ENCODE data around the gene LYZL4.

LYZL4 gene, protein sequence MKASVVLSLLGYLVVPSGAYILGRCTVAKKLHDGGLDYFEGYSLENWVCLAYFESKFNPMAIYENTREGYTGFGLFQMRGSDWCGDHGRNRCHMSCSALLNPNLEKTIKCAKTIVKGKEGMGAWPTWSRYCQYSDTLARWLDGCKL

GRCh38 chr3:42410370-42411131 is at the start of gene LYZL4:
LYZL4 (minus strand) TSS chr3:42410610; CDS start chr3:42407251, 3,359 bp downstream.
- Histone ChIP-seq H3K27me3 (ENCODE audit: control insufficient read depth, insufficient read depth, low read length) (no peaks in the 10 kb centered on the region), H3K4me3 (ENCODE audit: low read length) (no peak within 1 kb of the TSS), H3K36me3 (ENCODE audit: control insufficient read depth, low read depth, low read length) (no peaks in the 10 kb centered on the region), H3K9ac (ENCODE audit: low read length) (no peak within 1 kb of the TSS), H3K4me1 (ENCODE audit: control insufficient read depth, low read depth, low read length) (peaks cover 5% of the 10 kb centered on the region), H3K27ac (ENCODE audit: low read length) (no peak within 1 kb of the TSS), H3K9me3 (ENCODE audit: control insufficient read depth, low read depth, low read length) (no peaks in the 10 kb centered on the region)

DNA sequence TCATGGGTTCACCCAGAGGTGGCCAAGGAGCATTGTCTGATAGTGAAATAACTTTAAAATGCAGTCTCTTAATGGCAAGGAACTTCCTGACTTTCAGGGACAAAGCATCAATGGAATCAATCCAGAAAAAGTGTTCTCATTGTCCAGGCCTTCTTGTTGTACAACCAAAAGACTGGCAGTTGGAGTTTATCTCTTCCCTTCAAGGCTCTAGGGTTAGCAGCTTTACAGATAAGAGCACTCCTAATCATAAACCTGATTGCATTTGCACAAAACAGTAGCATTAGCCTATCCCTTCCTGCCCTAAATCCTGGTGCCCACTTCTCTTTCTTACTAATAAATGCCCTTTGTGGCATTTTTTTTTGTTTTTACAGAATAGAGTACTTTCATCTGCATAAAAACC is 48.7 kb upstream of the LYZL4 start:
- Histone ChIP-seq H3K27ac (ENCODE audit: low read length) (no peak overlapping the region), H3K36me3 (ENCODE audit: control insufficient read depth, low read depth, low read length) (no peaks in the 10 kb centered on the region), H3K9me3 (ENCODE audit: control insufficient read depth, low read depth, low read length) (no peaks in the 10 kb centered on the region), H3K4me1 (ENCODE audit: control insufficient read depth, low read depth, low read length) (no peaks in the 10 kb centered on the region), H3K4me3 (ENCODE audit: low read length) (no peak overlapping the region), H3K27me3 (ENCODE audit: control insufficient read depth, insufficient read depth, low read length) (no peaks in the 10 kb centered on the region), H3K9ac (ENCODE audit: low read length) (no peak overlapping the region)

DNA sequence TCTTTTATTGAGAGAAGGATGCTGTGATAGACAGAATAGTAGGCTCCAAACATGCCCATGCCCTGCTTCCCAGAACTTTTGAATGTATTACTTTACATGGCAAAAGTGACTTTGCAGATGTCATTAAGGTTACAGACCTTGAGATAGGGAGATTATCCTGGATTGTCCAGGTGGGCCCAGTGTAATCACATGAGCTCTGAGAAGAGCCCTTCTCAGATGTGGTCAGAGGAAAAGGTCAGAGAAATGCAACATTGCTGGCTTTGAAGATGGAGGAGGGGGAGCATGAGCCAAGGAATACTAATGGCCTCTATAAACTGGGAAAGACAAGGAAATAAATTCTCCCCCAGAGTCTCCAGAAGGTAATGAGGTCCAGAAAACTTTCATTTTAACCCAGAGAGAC is 45.8 kb upstream of the LYZL4 start:
- no peak overlapping the region for H3K27ac ChIP-seq (ENCODE audit: low read length)
- H3K9ac ChIP-seq (ENCODE audit: low read length): no peak overlapping the region
- H3K4me3 ChIP-seq (ENCODE audit: low read length): no peak overlapping the region
- no peaks in the 10 kb centered on the region for H3K36me3 ChIP-seq (ENCODE audit: control insufficient read depth, low read depth, low read length)
- no peaks in the 10 kb centered on the region for H3K27me3 ChIP-seq (ENCODE audit: control insufficient read depth, insufficient read depth, low read length)
- H3K9me3 ChIP-seq (ENCODE audit: control insufficient read depth, low read depth, low read length): no peaks in the 10 kb centered on the region
- no peaks in the 10 kb centered on the region for H3K4me1 ChIP-seq (ENCODE audit: control insufficient read depth, low read depth, low read length)

GRCh38 chr3:42451546-42452230 is 41.3 kb upstream of the LYZL4 start:
- H3K4me1 ChIP-seq (ENCODE audit: control insufficient read depth, low read depth, low read length): peaks cover 15% of the 10 kb centered on the region
- H3K9ac ChIP-seq (ENCODE audit: low read length): no peak overlapping the region
- no peaks in the 10 kb centered on the region for H3K27me3 ChIP-seq (ENCODE audit: control insufficient read depth, insufficient read depth, low read length)
- H3K9me3 ChIP-seq (ENCODE audit: control insufficient read depth, low read depth, low read length): no peaks in the 10 kb centered on the region
- H3K27ac ChIP-seq (ENCODE audit: low read length): no peak overlapping the region
- H3K4me3 ChIP-seq (ENCODE audit: low read length): no peak overlapping the region
- H3K36me3 ChIP-seq (ENCODE audit: control insufficient read depth, low read depth, low read length): no peaks in the 10 kb centered on the region

DNA sequence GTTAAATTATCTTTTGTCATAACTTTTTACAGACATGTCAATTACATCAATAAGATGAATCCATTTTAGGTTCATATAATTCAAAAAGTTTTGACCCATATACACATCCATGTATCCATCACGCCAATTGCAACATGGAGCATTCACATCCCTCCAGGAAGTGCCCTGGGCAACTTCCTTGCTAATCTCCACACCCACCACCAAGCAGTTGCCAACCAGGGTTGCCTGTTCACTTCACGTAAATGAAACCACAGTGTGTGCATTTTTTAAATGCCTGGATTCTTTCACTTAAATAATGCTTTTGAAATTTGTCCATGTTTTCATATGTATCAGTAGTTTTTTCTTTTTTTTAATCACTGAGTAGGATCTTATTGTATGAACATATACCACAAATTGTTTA is 40.7 kb upstream of the LYZL4 start:
- H3K9me3 ChIP-seq (ENCODE audit: control insufficient read depth, low read depth, low read length): no peaks in the 10 kb centered on the region
- H3K4me1 ChIP-seq (ENCODE audit: control insufficient read depth, low read depth, low read length): peaks cover 21% of the 10 kb centered on the region
- no peak overlapping the region for H3K4me3 ChIP-seq (ENCODE audit: low read length)
- H3K36me3 ChIP-seq (ENCODE audit: control insufficient read depth, low read depth, low read length): no peaks in the 10 kb centered on the region
- H3K27me3 ChIP-seq (ENCODE audit: control insufficient read depth, insufficient read depth, low read length): no peaks in the 10 kb centered on the region
- no peak overlapping the region for H3K27ac ChIP-seq (ENCODE audit: low read length)
- H3K9ac ChIP-seq (ENCODE audit: low read length): no peak overlapping the region

DNA sequence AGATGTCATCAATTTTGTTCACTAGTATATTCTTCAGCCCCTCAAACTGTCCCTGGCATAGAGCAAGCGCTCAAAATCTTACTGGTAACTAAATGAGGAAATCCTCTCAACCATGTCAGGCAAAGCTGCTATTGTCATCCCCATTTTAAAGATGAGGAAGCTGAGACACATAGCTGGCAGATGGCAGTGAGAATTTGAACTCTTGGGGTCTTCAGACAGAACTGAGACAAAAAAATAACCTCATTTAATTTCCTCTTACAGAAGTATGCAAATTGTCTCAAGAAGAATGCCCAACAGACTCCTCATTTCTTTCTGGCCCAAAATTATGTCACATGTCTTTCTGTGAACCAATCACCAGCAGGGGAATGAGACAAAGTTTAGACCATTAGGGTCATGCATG is 40.2 kb upstream of the LYZL4 start:
- Histone ChIP-seq H3K9me3 (ENCODE audit: control insufficient read depth, low read depth, low read length) (no peaks in the 10 kb centered on the region), H3K27me3 (ENCODE audit: control insufficient read depth, insufficient read depth, low read length) (no peaks in the 10 kb centered on the region), H3K9ac (ENCODE audit: low read length) (no peak overlapping the region), H3K27ac (ENCODE audit: low read length) (no peak overlapping the region), H3K4me3 (ENCODE audit: low read length) (no peak overlapping the region), H3K36me3 (ENCODE audit: control insufficient read depth, low read depth, low read length) (no peaks in the 10 kb centered on the region), H3K4me1 (ENCODE audit: control insufficient read depth, low read depth, low read length) (peaks cover 23% of the 10 kb centered on the region)

DNA sequence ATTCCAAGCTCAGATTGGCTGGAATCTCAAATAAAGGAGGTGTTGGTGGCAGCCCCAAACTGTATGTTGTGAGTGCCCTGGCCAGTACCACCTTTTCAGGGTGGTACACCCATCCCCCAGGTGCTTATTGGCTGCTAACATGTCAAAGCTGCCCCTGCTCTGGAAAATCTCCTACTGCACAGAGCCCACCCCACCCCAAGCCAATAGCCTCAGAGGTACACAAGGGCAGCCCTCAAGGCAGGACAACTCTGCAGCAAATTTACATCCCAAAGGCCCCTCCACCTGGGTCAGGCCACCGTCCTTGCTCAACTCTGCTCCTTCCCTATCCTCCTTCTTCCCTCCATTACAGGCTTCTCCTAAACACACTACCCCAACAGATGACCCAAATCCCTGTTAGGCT is 37.1 kb upstream of the LYZL4 start:
- Histone ChIP-seq H3K9me3 (ENCODE audit: control insufficient read depth, low read depth, low read length) (no peaks in the 10 kb centered on the region), H3K4me3 (ENCODE audit: low read length) (no peak overlapping the region), H3K27me3 (ENCODE audit: control insufficient read depth, insufficient read depth, low read length) (no peaks in the 10 kb centered on the region), H3K27ac (ENCODE audit: low read length) (no peak overlapping the region), H3K36me3 (ENCODE audit: control insufficient read depth, low read depth, low read length) (no peaks in the 10 kb centered on the region), H3K4me1 (ENCODE audit: control insufficient read depth, low read depth, low read length) (peaks cover 23% of the 10 kb centered on the region), H3K9ac (ENCODE audit: low read length) (no peak overlapping the region)

DNA sequence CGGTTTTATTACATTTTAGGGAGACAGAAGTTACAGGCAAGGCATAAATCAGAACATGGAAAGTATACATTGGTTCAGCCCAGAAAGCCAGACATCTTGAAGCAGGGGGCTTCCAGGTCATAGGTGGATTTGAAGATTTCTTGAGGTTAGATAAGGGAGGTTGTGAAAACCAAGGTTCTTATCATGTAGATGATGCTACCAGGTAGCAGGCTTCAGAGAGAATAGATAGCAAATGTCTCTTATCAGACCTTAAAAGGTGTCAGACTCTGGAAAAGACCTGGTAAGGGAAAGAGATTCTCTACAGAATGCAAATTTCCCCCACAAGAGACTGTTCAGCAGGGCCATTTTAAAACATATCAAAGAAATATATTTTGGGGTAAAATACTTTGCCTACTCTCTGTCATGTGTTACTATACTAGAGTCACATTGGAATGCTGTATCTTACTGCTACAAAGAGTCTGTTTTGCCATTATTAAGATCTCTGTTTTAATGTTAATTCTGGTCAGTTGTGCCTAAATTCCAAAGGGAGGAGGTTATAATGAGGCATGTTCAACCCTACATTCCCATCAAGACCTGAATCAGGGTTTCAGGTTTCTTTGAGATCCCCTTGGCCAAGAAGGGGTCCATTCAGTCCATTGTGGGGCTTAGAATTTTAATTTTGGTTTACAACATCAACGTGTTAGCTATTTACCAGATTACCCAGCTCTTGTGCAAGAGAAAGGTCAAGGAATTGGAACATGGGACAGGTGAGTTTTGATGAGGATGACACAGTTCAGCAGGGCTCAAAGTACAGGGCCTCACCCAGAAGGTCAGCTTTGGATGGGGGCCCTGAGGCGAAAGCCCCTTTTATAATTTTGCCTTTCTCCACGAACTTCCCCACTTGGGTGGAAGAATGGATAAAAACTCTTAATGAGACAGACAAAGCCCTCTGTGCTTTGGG is 36.0 kb upstream of the LYZL4 start:
- Histone ChIP-seq H3K4me3 (ENCODE audit: low read length) (no peak overlapping the region), H3K9ac (ENCODE audit: low read length) (no peak overlapping the region), H3K27ac (ENCODE audit: low read length) (no peak overlapping the region), H3K36me3 (ENCODE audit: control insufficient read depth, low read depth, low read length) (no peaks in the 10 kb centered on the region), H3K9me3 (ENCODE audit: control insufficient read depth, low read depth, low read length) (no peaks in the 10 kb centered on the region), H3K27me3 (ENCODE audit: control insufficient read depth, insufficient read depth, low read length) (no peaks in the 10 kb centered on the region), H3K4me1 (ENCODE audit: control insufficient read depth, low read depth, low read length) (peaks cover 23% of the 10 kb centered on the region)

DNA sequence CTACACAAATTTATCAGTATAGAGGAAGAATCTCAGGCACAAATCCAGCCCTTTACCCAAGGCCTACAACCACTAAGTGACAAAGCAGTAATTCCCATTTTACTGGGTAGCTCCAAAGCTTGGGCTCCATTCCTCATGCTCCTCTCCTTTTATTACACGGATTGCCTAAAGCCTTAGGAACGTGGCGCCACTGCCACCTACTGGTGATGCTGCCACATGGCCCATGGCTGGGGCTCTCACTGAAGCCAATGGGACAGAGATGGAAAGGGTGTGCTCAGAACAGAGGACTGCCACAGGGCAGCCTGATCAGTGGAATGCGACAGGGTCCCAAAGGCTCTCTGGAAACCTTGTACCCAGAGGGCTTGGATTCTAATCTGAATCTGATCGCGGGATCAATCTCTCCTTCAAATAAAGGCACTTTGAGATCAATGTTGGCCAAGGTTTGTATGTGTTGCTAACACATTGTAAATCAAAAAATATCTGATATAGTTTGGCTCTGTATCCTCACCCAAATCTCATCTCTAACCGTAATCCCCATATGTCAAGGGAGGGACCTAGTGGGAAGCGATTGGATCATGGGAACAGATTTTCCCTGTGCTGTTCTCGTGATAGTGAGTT is 33.5 kb upstream of the LYZL4 start:
- Histone ChIP-seq H3K27me3 (ENCODE audit: control insufficient read depth, insufficient read depth, low read length) (no peaks in the 10 kb centered on the region), H3K9ac (ENCODE audit: low read length) (no peak overlapping the region)

DNA sequence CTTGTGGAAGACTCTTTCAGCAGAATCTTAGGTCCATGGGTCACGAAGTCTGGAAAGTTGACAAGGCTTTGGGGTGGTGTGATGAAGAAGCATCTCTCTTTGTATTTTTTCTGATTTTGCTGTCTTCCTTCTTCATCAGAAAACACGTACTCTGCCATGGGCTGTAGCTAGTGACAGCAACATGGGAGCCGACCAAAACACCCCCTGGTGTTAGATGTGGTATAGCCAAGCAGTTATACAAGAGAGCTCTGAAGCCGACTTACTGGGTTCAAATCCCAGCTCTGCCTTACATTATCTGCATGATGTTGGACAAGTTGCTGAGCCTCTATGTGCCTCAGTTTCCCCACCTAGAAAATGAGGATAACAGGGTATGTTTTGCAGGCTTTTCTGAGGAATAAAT is 32.9 kb upstream of the LYZL4 start:
- Histone ChIP-seq H3K36me3 (ENCODE audit: control insufficient read depth, low read depth, low read length) (no peaks in the 10 kb centered on the region), H3K9ac (ENCODE audit: low read length) (no peak overlapping the region), H3K27me3 (ENCODE audit: control insufficient read depth, insufficient read depth, low read length) (no peaks in the 10 kb centered on the region), H3K4me3 (ENCODE audit: low read length) (no peak overlapping the region), H3K4me1 (ENCODE audit: control insufficient read depth, low read depth, low read length) (peaks cover 41% of the 10 kb centered on the region), H3K27ac (ENCODE audit: low read length) (no peak overlapping the region), H3K9me3 (ENCODE audit: control insufficient read depth, low read depth, low read length) (no peaks in the 10 kb centered on the region)

More for the DNA sequence above, 33.5 kb upstream of the LYZL4 start:
- H3K9me3 ChIP-seq (ENCODE audit: control insufficient read depth, low read depth, low read length): no peaks in the 10 kb centered on the region
- H3K27ac ChIP-seq (ENCODE audit: low read length): no peak overlapping the region
- no peaks in the 10 kb centered on the region for H3K36me3 ChIP-seq (ENCODE audit: control insufficient read depth, low read depth, low read length)
- no peak overlapping the region for H3K4me3 ChIP-seq (ENCODE audit: low read length)
- peaks cover 45% of the 10 kb centered on the region for H3K4me1 ChIP-seq (ENCODE audit: control insufficient read depth, low read depth, low read length)

DNA sequence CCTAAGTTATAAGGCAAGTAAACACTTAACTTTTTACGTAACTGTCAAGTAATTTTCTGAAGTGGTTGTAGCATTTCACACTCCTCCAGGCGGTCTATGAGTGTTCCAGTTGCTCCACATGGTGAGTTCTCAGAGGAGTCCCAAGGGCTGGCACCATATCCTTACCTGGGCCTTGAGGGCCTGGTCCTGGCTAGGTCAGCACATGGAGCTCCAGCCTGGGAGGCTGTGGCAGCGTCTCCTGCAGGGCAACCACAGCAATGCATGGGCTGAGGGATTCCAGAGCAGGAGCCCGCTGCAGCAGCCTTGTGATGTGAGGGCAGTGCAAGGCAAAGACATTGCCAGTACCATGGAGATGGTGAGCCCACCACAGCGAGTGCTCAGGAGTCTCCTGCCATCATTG is 32.2 kb upstream of the LYZL4 start:
- Histone ChIP-seq H3K9ac (ENCODE audit: low read length) (no peak overlapping the region), H3K9me3 (ENCODE audit: control insufficient read depth, low read depth, low read length) (no peaks in the 10 kb centered on the region), H3K4me3 (ENCODE audit: low read length) (no peak overlapping the region), H3K27ac (ENCODE audit: low read length) (no peak overlapping the region), H3K4me1 (ENCODE audit: control insufficient read depth, low read depth, low read length) (peaks cover 38% of the 10 kb centered on the region), H3K27me3 (ENCODE audit: control insufficient read depth, insufficient read depth, low read length) (no peaks in the 10 kb centered on the region), H3K36me3 (ENCODE audit: control insufficient read depth, low read depth, low read length) (no peaks in the 10 kb centered on the region)

Data from iPS-18a (cell line).